Neural cell (in vitro differentiated cells): ENCODE data around the gene G6PD.

ENCODE experiments used
- CTCF ChIP-seq: fragments of 450-650 bp; IDR thresholded peaks from 2 replicates; pipeline ENCODE4 v1.5.1; 2014; ENCODE audit warnings: antibody characterized with exemption, mild to moderate bottlenecking, moderate library complexity; ENCODE audit not compliant: poor library complexity, severe bottlenecking
- EP300 ChIP-seq: fragments of 450-650 bp; conservative IDR thresholded peaks from 2 replicates; pipeline ENCODE4 v1.6.1; 2014; ENCODE audit warnings: antibody characterized with exemption, mild to moderate bottlenecking, moderate library complexity; ENCODE audit not compliant: poor library complexity, severe bottlenecking
- EZH2 ChIP-seq: fragments of 200-600, 300-800 bp; shearing (Covaris generic), sonication (generic); IDR thresholded peaks from 2 replicates; pipeline ENCODE4 v1.6.1; 2014; ENCODE audit warnings: antibody characterized with exemption, low read length, borderline replicate concordance, mild to moderate bottlenecking; ENCODE audit not compliant: insufficient read depth, poor library complexity, severe bottlenecking
- POLR2AphosphoS5 ChIP-seq: IDR thresholded peaks from 2 replicates; pipeline ENCODE4 v1.6.1; 2012
- RAD21 ChIP-seq: fragments of 450-650 bp; conservative IDR thresholded peaks from 2 replicates; pipeline ENCODE4 v1.6.1; 2014; ENCODE audit warnings: antibody characterized with exemption, mild to moderate bottlenecking, moderate library complexity
- SMC3 ChIP-seq: fragments of 450-650 bp; conservative IDR thresholded peaks from 2 replicates; pipeline ENCODE4 v1.6.1; 2014; ENCODE audit warnings: antibody characterized with exemption, mild to moderate bottlenecking, moderate library complexity; ENCODE audit not compliant: poor library complexity
- TAF1 ChIP-seq: IDR thresholded peaks from 2 replicates; pipeline ENCODE4 v1.6.1; 2012; ENCODE audit warnings: low read depth

- TF ChIP-seq CTCF = no peak
- no peak for TF ChIP-seq POLR2AphosphoS5
- no peak for TF ChIP-seq RAD21
- no peak for TF ChIP-seq EP300
- TF ChIP-seq EZH2 = no peak
- TF ChIP-seq SMC3 = no peak
- no peak for TF ChIP-seq TAF1
These were observed 17.4 kb downstream of the G6PD start for GRCh38 chrX:154529206-154529612.
